ENCODE measurements around the gene MT1G.
"Not testable (repeated sequence)": the region's sequence is repeated elsewhere in the genome, so short reads cannot be mapped to it uniquely, and the experiment has no call there.

The MT1G gene

GRCh38 chr16:56684256-56684925, 16.5 kb upstream of the MT1G start:
- no peak for DNase-seq

- DNase-seq, result no peak
Observed at GRCh38 chr16:56683424-56684172, 15.7 kb upstream of the MT1G start.

GRCh38 chr16:56682703-56683397, 15.0 kb upstream of the MT1G start:
- no peak for DNase-seq

- peak; percentile 90 for DNase-seq
Observed at GRCh38 chr16:56681939-56682702, 14.3 kb upstream of the MT1G start, which contains the start of gene MT1X. Gene MT1X (plus strand): TSS chr16:56682470. CDS start chr16:56682541, 71 bp downstream.

- DNase-seq, result no peak
Observed at GRCh38 chr16:56679818-56680217, 12.0 kb upstream of the MT1G start.

- no peak for DNase-seq
Observed at GRCh38 chr16:56679078-56679730, 11.3 kb upstream of the MT1G start.

- no peak for DNase-seq
Observed at GRCh38 chr16:56677474-56677873, 9.6 kb upstream of the MT1G start.

GRCh38 chr16:56675685-56676210, 7.9 kb upstream of the MT1G start:
- no peak for DNase-seq

GRCh38 chr16:56674570-56674969, 6.7 kb upstream of the MT1G start:
- not testable (repeated sequence) for DNase-seq

- DNase-seq, result no peak
Observed at GRCh38 chr16:56673921-56674320, 6.1 kb upstream of the MT1G start.

- DNase-seq, result no peak
Observed at GRCh38 chr16:56672761-56673536, 5.1 kb upstream of the MT1G start.

GRCh38 chr16:56672171-56672570, 4.3 kb upstream of the MT1G start:
- not testable (repeated sequence) for DNase-seq

GRCh38 chr16:56671691-56672090, 3.8 kb upstream of the MT1G start:
- not testable (repeated sequence) for DNase-seq

- DNase-seq, result no peak
Observed at GRCh38 chr16:56670620-56670934, 2.7 kb upstream of the MT1G start.

- no peak for DNase-seq
Observed at GRCh38 chr16:56669840-56670619, 2.2 kb upstream of the MT1G start.

- DNase-seq, result no peak
Observed at GRCh38 chr16:56669005-56669839, 1.4 kb upstream of the MT1G start, which contains the start of gene MT1H. Gene MT1H (plus strand): TSS chr16:56669814. CDS start chr16:56669885, 71 bp downstream.

GRCh38 chr16:56665286-56666261, 2.3 kb downstream of the MT1G start:
- DNase-seq, result not testable (repeated sequence)

- no peak for DNase-seq
Observed at GRCh38 chr16:56664506-56664905, 3.4 kb downstream of the MT1G start.
